A549 (cell line): Measurements from ENCODE around the gene MMUT. TPM values are rescaled to one million over a fixed set of nuclear protein-coding genes. Genes with fewer than 3 reads are reported as not detected.

Source experiments
- ATAC-seq, 2 experiments: fragments of 200-7000 bp in 1 of 2; fragments of >200 bp in 1 of 2; cut with Nextera tagmentation in 1 of 2; cut with Tn5 transposase in 1 of 2; 3 replicates each; pipeline versions ENCODE4 v1.8.0 to v1.9.1; 2018 to 2020; ENCODE audit warnings: mild to moderate bottlenecking in 1 of 2, moderate library complexity in 1 of 2
- CTCF ChIA-PET: fragments of 300-600 bp; sonication (Branson Sonifier 250); formaldehyde crosslinking; extraction: SDS; loops from one replicate; lab custom pipeline; 2021; ENCODE audit warnings: antibody characterized with exemption, inconsistent platforms; lab: Yijun Ruan, JAX
- POLR2A ChIA-PET: fragments of 350-600 bp; formaldehyde crosslinking; extraction: SDS; loops from one replicate; lab custom pipeline; 2021; ENCODE audit warnings: antibody characterized with exemption, inconsistent platforms; lab: Yijun Ruan, JAX
- DNase-seq, 2 experiments: peaks; one replicate each; pipeline versions ENCODE4 v3.0.0 to v3.0.0-alpha.2; 2011 to 2016; ENCODE audit warnings: low read depth in 1 of 2, low spot score in 1 of 2
- FAIRE-seq: peaks from 2 replicates; lab custom pipeline; 2011; peaks lifted over from hg19 to GRCh38; lab: Jason Lieb, UNC
- H3K27ac ChIP-seq, 2 experiments: fragments of >200 bp; sonication (Bioruptor Twin); formaldehyde crosslinking; 3 replicates each; pipeline ENCODE4 v1.5.1; 2016 to 2017
- H3K4me1 ChIP-seq: fragments of >200 bp; sonication (Bioruptor Twin); formaldehyde crosslinking; 3 replicates; pipeline ENCODE4 v1.6.1; 2016
- H3K4me2 ChIP-seq: fragments of >200 bp; sonication (Bioruptor Twin); formaldehyde crosslinking; 3 replicates; pipeline ENCODE4 v1.6.1; 2016
- H3K4me3 ChIP-seq: fragments of >200 bp; sonication (Bioruptor Twin); formaldehyde crosslinking; 3 replicates; pipeline ENCODE4 v1.5.1; 2016
- H3K9me3 ChIP-seq: fragments of >200 bp; sonication (Bioruptor Twin); formaldehyde crosslinking; 3 replicates; pipeline ENCODE4 v1.6.1; 2016
- BHLHE40 ChIP-seq: IDR thresholded peaks from 2 replicates; pipeline ENCODE4 v1.6.1; 2012; ENCODE audit warnings: low read depth, low read length, inconsistent platforms
- CBX8 ChIP-seq: fragments of 200-600 bp; sonication (generic); IDR thresholded peaks from 2 replicates; pipeline ENCODE4 v1.6.1; 2016
- CHD2 ChIP-seq: fragments of 150-350 bp; IDR thresholded peaks from 2 replicates; pipeline ENCODE4 v1.6.1; 2014; ENCODE audit warnings: low read length; ENCODE audit not compliant: partially characterized antibody
- FOSB ChIP-seq: fragments of 250-450 bp; sonication (Bioruptor Pico); IDR thresholded peaks from 2 replicates; pipeline ENCODE4 v1.5.0; 2020; ENCODE audit warnings: mild to moderate bottlenecking, moderate library complexity
- FOXS1 ChIP-seq: fragments of 250-450 bp; sonication (Bioruptor Pico); IDR thresholded peaks from 2 replicates; pipeline ENCODE4 v1.5.0; 2020; ENCODE audit warnings: mild to moderate bottlenecking, moderate library complexity
- HEYL ChIP-seq: fragments of 250-450 bp; sonication (Bioruptor Pico); IDR thresholded peaks from 2 replicates; pipeline ENCODE4 v1.8.0; 2021; ENCODE audit warnings: mild to moderate bottlenecking, moderate library complexity
- HOXB13 ChIP-seq: fragments of 250-450 bp; sonication (Bioruptor Pico); IDR thresholded peaks from 2 replicates; pipeline ENCODE4 v1.5.0; 2020; ENCODE audit warnings: low read depth, mild to moderate bottlenecking, moderate library complexity
- JUNB ChIP-seq: fragments of >200 bp; sonication (Bioruptor Twin); formaldehyde crosslinking; IDR thresholded peaks from 2 replicates; pipeline ENCODE4 v1.6.1; 2016
- MAZ ChIP-seq: fragments of 150-350 bp; IDR thresholded peaks from 2 replicates; pipeline ENCODE4 v1.6.1; 2014; ENCODE audit warnings: antibody characterized with exemption, low read depth, low read length, borderline replicate concordance
- NFE2L2 ChIP-seq: fragments of 150-350 bp; conservative IDR thresholded peaks from 2 replicates; pipeline ENCODE4 v1.6.1; 2014; ENCODE audit warnings: low read length
- NPAS2 ChIP-seq: fragments of 250-450 bp; sonication (Bioruptor Pico); IDR thresholded peaks from 2 replicates; pipeline ENCODE4 v1.8.0; 2022; ENCODE audit warnings: mild to moderate bottlenecking, moderate library complexity, borderline replicate concordance
- NR3C1 ChIP-seq: fragments of >200 bp; sonication (Bioruptor Twin); formaldehyde crosslinking; IDR thresholded peaks from 3 replicates; pipeline ENCODE4 v1.6.1; 2017
- POLR2A ChIP-seq: IDR thresholded peaks from 2 replicates; pipeline ENCODE4 v1.6.1; 2012; ENCODE audit warnings: mild to moderate bottlenecking, low read length
- POLR2AphosphoS2 ChIP-seq: conservative IDR thresholded peaks from 2 replicates; pipeline ENCODE4 v1.6.1; 2012; ENCODE audit warnings: low read length, improper control_type of control experiment, inconsistent platforms
- RCOR1 ChIP-seq: fragments of 150-350 bp; IDR thresholded peaks from 2 replicates; pipeline ENCODE4 v1.6.1; 2014; ENCODE audit warnings: antibody characterized with exemption, low read length, low read depth
- SMC3 ChIP-seq: fragments of >200 bp; sonication (Bioruptor Twin); formaldehyde crosslinking; IDR thresholded peaks from 3 replicates; pipeline ENCODE4 v1.6.1; 2018; ENCODE audit warnings: inconsistent platforms
- TFCP2L1 ChIP-seq: fragments of 250-450 bp; sonication (Bioruptor Pico); IDR thresholded peaks from 2 replicates; pipeline ENCODE4 v1.5.0; 2021; ENCODE audit warnings: mild to moderate bottlenecking
- ZC3H11A ChIP-seq: fragments of 450-650 bp; IDR thresholded peaks from 2 replicates; pipeline ENCODE4 v1.6.1; 2014; ENCODE audit warnings: antibody characterized with exemption, mild to moderate bottlenecking
- ZFP36 ChIP-seq: fragments of 450-650 bp; IDR thresholded peaks from 2 replicates; pipeline ENCODE4 v1.6.1; 2014; ENCODE audit warnings: borderline replicate concordance; ENCODE audit not compliant: partially characterized antibody
- ZSCAN20 ChIP-seq: fragments of 250-450 bp; sonication (Bioruptor Pico); IDR thresholded peaks from 2 replicates; pipeline ENCODE4 v1.8.0; 2022; ENCODE audit warnings: mild to moderate bottlenecking, moderate library complexity
- WGBS: methylation state at CpG from one replicate; pipeline ENCODE4 v1.1.6; 2017; ENCODE audit errors: missing lambda C conversion rate; 5-methylcytosine and 5-hydroxymethylcytosine counted together
- polyA plus RNA-seq, 4 experiments: library from polyadenylated mRNA; depleted of rRNA in 3 of 4; stranded (reverse); fragments of >200 nt; fragmentation: RNase III in 1 of 4; extraction: RNeasy Plus Mini Kit Qiagen cat#74134 plus additional on column Dnase treatment in 1 of 4; gene quantifications; 2 replicates in 3 of 4; 3 replicates in 1 of 4; pipeline ENCODE4 v1.2.3, GENCODE V29; 2011 to 2017
- TF ChIP-seq, protein P1 (sequence below): fragments of >200 bp; sonication (Bioruptor Twin); formaldehyde crosslinking; IDR thresholded peaks from 3 replicates; pipeline ENCODE4 v1.5.1; 2016
- TF ChIP-seq, protein P2 (sequence below): fragments of 150-350 bp; IDR thresholded peaks from 2 replicates; pipeline ENCODE4 v1.6.1; 2014; ENCODE audit warnings: low read depth, mild to moderate bottlenecking, low read length
- TF ChIP-seq, protein P3 (sequence below): fragments of >200 bp; sonication (Bioruptor Twin); formaldehyde crosslinking; IDR thresholded peaks from 2 replicates; pipeline ENCODE4 v1.6.1; 2016
- TF ChIP-seq, protein P4 (sequence below): IDR thresholded peaks from 2 replicates; pipeline ENCODE4 v1.6.1; 2012

MMUT gene
- polyA plus RNA-seq, 2 of the 4 experiments (the other 2 are of a cell fraction) = 6.6 to 14.3 TPM

DNA sequence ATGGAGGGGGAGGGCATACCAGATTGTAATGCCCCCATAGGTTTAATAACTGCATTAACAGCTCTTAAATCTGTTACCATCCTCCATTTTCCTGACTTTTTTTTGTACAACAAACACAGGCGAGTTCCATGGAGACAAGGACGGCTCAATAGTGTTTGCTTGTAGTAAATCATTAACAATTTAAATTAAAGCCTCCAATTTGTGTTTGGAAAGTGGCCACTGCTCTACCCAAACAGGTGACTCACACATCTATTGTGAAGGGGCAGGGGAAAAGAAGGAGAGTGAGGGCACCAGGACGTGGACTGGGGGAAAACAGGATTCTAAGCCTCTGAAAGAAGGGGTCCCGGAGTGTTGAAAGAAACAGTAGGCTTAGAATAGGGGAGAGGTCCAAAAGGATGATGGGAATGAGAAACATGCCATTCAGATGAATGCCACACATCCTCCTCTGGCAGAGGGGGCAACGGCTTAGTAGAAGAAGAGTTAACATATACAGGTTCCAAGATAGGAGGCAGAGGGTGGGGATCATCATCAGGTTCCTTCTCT lies 43.6 kb upstream of the MMUT start:
- no peak for FAIRE-seq
- ATAC-seq = no peak
- H3K4me1 ChIP-seq = 0 out of 3 replicates have a peak, but pooled peaks cover 6% of the 10 kb centered on the region
- 22% methylated on average over 5 of the region's 5 CpGs for WGBS
- no peak overlapping the region for H3K27ac ChIP-seq
- ChIA-PET CTCF (no interaction called here), POLR2A (no interaction called here)
- peak in 1 of 2 experiments; percentile 6 for DNase-seq
- H3K4me2 ChIP-seq = peak overlapping the region; percentile 55
- H3K4me3 ChIP-seq = no peak overlapping the region
- no peaks in the 10 kb centered on the region for H3K9me3 ChIP-seq
- no peak for TF ChIP-seq CBX8
- TF ChIP-seq ZSCAN20 (CRISPR knock-in tag) = no peak
- no peak for TF ChIP-seq ZFP36
- TF ChIP-seq POLR2AphosphoS2 = no peak
- TF ChIP-seq POLR2A = no peak
- no peak for TF ChIP-seq MAZ
- TF ChIP-seq CHD2 = no peak
- no peak for TF ChIP-seq JUNB
- TF ChIP-seq, protein P1, sequence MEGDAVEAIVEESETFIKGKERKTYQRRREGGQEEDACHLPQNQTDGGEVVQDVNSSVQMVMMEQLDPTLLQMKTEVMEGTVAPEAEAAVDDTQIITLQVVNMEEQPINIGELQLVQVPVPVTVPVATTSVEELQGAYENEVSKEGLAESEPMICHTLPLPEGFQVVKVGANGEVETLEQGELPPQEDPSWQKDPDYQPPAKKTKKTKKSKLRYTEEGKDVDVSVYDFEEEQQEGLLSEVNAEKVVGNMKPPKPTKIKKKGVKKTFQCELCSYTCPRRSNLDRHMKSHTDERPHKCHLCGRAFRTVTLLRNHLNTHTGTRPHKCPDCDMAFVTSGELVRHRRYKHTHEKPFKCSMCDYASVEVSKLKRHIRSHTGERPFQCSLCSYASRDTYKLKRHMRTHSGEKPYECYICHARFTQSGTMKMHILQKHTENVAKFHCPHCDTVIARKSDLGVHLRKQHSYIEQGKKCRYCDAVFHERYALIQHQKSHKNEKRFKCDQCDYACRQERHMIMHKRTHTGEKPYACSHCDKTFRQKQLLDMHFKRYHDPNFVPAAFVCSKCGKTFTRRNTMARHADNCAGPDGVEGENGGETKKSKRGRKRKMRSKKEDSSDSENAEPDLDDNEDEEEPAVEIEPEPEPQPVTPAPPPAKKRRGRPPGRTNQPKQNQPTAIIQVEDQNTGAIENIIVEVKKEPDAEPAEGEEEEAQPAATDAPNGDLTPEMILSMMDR = no peak
- no peak for TF ChIP-seq HEYL
- TF ChIP-seq SMC3 = no peak
- TF ChIP-seq NPAS2 (CRISPR knock-in tag) = no peak
- TF ChIP-seq NR3C1 = no peak
- TF ChIP-seq, all 56 proteins: peak for 0

DNA sequence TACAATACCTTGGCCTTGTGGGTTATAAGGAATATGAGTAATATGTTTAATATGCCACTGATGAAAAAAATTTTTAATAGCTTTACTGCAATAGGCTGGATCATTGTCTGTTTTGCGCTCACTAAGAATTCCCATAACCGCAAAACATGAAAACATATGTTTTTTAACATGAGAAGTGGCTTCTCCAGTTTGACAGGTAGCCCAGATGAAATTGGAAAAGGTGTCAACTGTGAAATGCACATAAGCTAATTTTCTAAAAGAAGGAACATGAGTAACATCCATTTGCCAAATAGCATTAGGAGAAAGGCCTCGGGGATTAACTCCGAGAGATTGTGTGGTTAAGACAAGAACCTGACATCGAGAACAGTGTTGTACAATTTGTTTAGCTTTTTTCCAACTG lies 41.6 kb upstream of the MMUT start:
- TF ChIP-seq ZC3H11A (no peak), TFCP2L1 (CRISPR knock-in tag) (no peak), SMC3 (no peak), HOXB13 (CRISPR knock-in tag) (no peak)
- TF ChIP-seq, protein P2, sequence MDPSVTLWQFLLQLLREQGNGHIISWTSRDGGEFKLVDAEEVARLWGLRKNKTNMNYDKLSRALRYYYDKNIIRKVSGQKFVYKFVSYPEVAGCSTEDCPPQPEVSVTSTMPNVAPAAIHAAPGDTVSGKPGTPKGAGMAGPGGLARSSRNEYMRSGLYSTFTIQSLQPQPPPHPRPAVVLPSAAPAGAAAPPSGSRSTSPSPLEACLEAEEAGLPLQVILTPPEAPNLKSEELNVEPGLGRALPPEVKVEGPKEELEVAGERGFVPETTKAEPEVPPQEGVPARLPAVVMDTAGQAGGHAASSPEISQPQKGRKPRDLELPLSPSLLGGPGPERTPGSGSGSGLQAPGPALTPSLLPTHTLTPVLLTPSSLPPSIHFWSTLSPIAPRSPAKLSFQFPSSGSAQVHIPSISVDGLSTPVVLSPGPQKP = no peak
- no peak for DNase-seq
- Histone ChIP-seq H3K27ac (no peak overlapping the region), H3K4me2 (no peak overlapping the region), H3K9me3 (no peaks in the 10 kb centered on the region), H3K4me1 (0 out of 3 replicates have a peak, but pooled peaks cover 6% of the 10 kb centered on the region), H3K4me3 (no peak overlapping the region)
- ChIA-PET POLR2A (no interaction called here), CTCF (no interaction called here)
- no peak for ATAC-seq
- 82% methylated on average over 5 of the region's 5 CpGs for WGBS
- no peak for FAIRE-seq

DNA sequence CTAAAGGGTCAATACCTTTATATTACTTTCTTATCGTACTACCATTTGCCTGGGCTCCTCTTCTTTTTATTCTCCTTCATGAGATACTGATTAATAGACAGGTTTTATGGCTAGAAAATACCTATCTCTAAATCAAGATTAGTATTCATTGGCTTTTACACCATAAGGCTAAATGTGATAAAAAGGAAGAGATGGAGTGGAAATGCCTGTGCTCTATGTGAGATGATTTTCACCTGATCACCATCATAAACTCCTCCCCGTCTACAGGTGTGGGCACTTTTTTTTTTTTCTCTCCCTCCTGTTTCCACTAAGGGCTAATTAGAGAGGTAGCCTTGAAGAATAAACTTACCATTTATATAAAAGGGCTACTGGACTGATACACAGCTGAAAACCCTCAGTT lies 36.6 kb upstream of the MMUT start, which contains the start of gene GLYATL3:
TSS of gene GLYATL3 (plus strand) at position 301 of the 400 bp plus-strand sequence. CDS start 12,068 bp downstream, outside the sequence.
- H3K4me1 ChIP-seq = no peaks in the 10 kb centered on the region
- no peak for ATAC-seq
- TF ChIP-seq, protein P3, sequence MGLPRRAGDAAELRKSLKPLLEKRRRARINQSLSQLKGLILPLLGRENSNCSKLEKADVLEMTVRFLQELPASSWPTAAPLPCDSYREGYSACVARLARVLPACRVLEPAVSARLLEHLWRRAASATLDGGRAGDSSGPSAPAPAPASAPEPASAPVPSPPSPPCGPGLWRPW = no peak
- TF ChIP-seq FOSB (CRISPR knock-in tag) = no peak
- TF ChIP-seq, protein P4, sequence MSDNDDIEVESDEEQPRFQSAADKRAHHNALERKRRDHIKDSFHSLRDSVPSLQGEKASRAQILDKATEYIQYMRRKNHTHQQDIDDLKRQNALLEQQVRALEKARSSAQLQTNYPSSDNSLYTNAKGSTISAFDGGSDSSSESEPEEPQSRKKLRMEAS = no peak
- TF ChIP-seq FOXS1 (CRISPR knock-in tag) = no peak
- no peak for TF ChIP-seq RCOR1
- TF ChIP-seq CBX8 = no peak
- TF ChIP-seq, protein P1 = no peak
- no peak for TF ChIP-seq TFCP2L1 (CRISPR knock-in tag)
- no peak for TF ChIP-seq SMC3
- TF ChIP-seq BHLHE40 = no peak
- no peak for TF ChIP-seq NFE2L2
- no peak for FAIRE-seq
- DNase-seq = no peak
- H3K27ac ChIP-seq = no peak within 1 kb of the TSS
- ChIA-PET CTCF (no interaction called here), POLR2A (no interaction called here)
- H3K9me3 ChIP-seq = no peaks in the 10 kb centered on the region
- no peak within 1 kb of the TSS for H3K4me3 ChIP-seq
- no peak within 1 kb of the TSS for H3K4me2 ChIP-seq
- 45% methylated on average over 2 of the region's 2 CpGs for WGBS
